PFSK-1 (cell line): ENCODE results near the gene NKAIN2.

Experiments
- POLR2AphosphoS5 ChIP-seq: IDR thresholded peaks from 2 replicates; pipeline ENCODE4 v1.6.1; 2012; ENCODE audit warnings: low read depth, mild to moderate bottlenecking, control low read depth, low read length, moderate library complexity
- SIN3A ChIP-seq: IDR thresholded peaks from 2 replicates; pipeline ENCODE4 v1.6.1; 2012; ENCODE audit warnings: mild to moderate bottlenecking, low read length, moderate library complexity, borderline replicate concordance; ENCODE audit not compliant: insufficient read depth
- TAF1 ChIP-seq: IDR thresholded peaks from 2 replicates; pipeline ENCODE4 v1.6.1; 2012; ENCODE audit warnings: low read length, control low read depth, borderline replicate concordance; ENCODE audit not compliant: insufficient read depth
- TF ChIP-seq, protein P1 (sequence below), 2 experiments: IDR thresholded peaks; 2 replicates each; pipeline versions ENCODE4 v1.6.1 to v1.8.0; 2011 to 2012; ENCODE audit warnings: low read depth in 2 of 2, low read length in 2 of 2, control low read depth in 1 of 2, inconsistent platforms in 1 of 2, mild to moderate bottlenecking in 1 of 2, moderate library complexity in 1 of 2; ENCODE audit not compliant: insufficient read depth in 1 of 2

DNA sequence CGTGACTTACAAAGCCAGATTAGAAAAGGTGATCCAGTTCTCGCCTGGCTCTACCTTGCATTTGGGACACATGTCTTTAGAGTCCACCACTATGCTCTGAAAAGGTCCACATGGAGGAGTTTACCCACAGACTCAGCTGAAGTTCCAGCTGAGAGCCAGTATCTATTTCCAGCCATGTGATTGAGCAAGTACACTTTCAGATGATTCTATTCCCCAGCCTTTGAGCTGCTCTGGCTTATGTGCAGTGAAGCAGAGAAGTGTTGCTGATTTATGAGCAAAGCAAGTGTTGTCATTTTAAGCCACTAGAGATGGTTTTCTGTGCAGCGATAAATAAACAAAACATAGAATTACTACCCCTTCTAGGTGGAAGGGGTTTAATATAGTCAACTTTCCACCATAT is 637.8 kb downstream of the NKAIN2 start:
- TF ChIP-seq POLR2AphosphoS5 (no peak), TAF1 (no peak), SIN3A (no peak)
- TF ChIP-seq, protein P1, sequence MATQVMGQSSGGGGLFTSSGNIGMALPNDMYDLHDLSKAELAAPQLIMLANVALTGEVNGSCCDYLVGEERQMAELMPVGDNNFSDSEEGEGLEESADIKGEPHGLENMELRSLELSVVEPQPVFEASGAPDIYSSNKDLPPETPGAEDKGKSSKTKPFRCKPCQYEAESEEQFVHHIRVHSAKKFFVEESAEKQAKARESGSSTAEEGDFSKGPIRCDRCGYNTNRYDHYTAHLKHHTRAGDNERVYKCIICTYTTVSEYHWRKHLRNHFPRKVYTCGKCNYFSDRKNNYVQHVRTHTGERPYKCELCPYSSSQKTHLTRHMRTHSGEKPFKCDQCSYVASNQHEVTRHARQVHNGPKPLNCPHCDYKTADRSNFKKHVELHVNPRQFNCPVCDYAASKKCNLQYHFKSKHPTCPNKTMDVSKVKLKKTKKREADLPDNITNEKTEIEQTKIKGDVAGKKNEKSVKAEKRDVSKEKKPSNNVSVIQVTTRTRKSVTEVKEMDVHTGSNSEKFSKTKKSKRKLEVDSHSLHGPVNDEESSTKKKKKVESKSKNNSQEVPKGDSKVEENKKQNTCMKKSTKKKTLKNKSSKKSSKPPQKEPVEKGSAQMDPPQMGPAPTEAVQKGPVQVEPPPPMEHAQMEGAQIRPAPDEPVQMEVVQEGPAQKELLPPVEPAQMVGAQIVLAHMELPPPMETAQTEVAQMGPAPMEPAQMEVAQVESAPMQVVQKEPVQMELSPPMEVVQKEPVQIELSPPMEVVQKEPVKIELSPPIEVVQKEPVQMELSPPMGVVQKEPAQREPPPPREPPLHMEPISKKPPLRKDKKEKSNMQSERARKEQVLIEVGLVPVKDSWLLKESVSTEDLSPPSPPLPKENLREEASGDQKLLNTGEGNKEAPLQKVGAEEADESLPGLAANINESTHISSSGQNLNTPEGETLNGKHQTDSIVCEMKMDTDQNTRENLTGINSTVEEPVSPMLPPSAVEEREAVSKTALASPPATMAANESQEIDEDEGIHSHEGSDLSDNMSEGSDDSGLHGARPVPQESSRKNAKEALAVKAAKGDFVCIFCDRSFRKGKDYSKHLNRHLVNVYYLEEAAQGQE (IDR thresholded peaks at IDR 0.05; ENCODE audit: insufficient read depth in 1 of 2, low read depth in 2 of 2, low read length in 2 of 2), result no peak
